GM23338 (cell line): ENCODE results near the gene INTS2.

ENCODE experiments used
- CREB1 ChIP-seq: fragments of 250-450 bp; sonication (Bioruptor Pico); IDR thresholded peaks from 2 replicates; pipeline ENCODE4 v1.5.0; 2020; ENCODE audit warnings: low read depth, mild to moderate bottlenecking, moderate library complexity
- ETS1 ChIP-seq: IDR thresholded peaks from 2 replicates; pipeline ENCODE4 v1.6.1; 2016; ENCODE audit warnings: antibody characterized with exemption
- EZH2 ChIP-seq: fragments of 200-600 bp; sonication (generic); IDR thresholded peaks from one replicate; pipeline ENCODE4 v1.8.0; 2017; ENCODE audit warnings: antibody characterized with exemption, mild to moderate bottlenecking, low read depth; ENCODE audit not compliant: unreplicated experiment
- EZH2phosphoT487 ChIP-seq: fragments of 200-600 bp; sonication (generic); IDR thresholded peaks from one replicate; pipeline ENCODE4 v1.8.1; 2018; ENCODE audit warnings: antibody characterized with exemption; ENCODE audit not compliant: unreplicated experiment
- JUNB ChIP-seq: IDR thresholded peaks from one replicate; pipeline ENCODE4 v1.6.1; 2016; ENCODE audit warnings: antibody characterized with exemption; ENCODE audit not compliant: unreplicated experiment
- POLR2AphosphoS5 ChIP-seq: IDR thresholded peaks from 2 replicates; pipeline ENCODE4 v1.6.1; 2016; ENCODE audit warnings: antibody characterized with exemption, low read depth
- REST ChIP-seq: IDR thresholded peaks from one replicate; pipeline ENCODE4 v1.6.1; 2018; ENCODE audit warnings: antibody characterized with exemption; ENCODE audit not compliant: unreplicated experiment
- STAT1 ChIP-seq: IDR thresholded peaks from one replicate; pipeline ENCODE4 v1.6.1; 2016; ENCODE audit warnings: antibody characterized with exemption; ENCODE audit not compliant: unreplicated experiment
- TF ChIP-seq, protein P1 (sequence below), 2 experiments: fragments of 200-600 bp in 1 of 2; sonication (generic) in 1 of 2; conservative IDR thresholded peaks; 2 replicates each; pipeline versions ENCODE4 v1.5.1 to v1.6.1; 2016 to 2017; ENCODE audit warnings: antibody characterized with exemption in 2 of 2, low read depth in 2 of 2, mild to moderate bottlenecking in 2 of 2, moderate library complexity in 1 of 2

GRCh38 chr17:61880589-61881102 is 47.1 kb downstream of the INTS2 start:
- TF ChIP-seq, protein P1, sequence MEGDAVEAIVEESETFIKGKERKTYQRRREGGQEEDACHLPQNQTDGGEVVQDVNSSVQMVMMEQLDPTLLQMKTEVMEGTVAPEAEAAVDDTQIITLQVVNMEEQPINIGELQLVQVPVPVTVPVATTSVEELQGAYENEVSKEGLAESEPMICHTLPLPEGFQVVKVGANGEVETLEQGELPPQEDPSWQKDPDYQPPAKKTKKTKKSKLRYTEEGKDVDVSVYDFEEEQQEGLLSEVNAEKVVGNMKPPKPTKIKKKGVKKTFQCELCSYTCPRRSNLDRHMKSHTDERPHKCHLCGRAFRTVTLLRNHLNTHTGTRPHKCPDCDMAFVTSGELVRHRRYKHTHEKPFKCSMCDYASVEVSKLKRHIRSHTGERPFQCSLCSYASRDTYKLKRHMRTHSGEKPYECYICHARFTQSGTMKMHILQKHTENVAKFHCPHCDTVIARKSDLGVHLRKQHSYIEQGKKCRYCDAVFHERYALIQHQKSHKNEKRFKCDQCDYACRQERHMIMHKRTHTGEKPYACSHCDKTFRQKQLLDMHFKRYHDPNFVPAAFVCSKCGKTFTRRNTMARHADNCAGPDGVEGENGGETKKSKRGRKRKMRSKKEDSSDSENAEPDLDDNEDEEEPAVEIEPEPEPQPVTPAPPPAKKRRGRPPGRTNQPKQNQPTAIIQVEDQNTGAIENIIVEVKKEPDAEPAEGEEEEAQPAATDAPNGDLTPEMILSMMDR (conservative IDR thresholded peaks at IDR 0.05; ENCODE audit: low read depth in 2 of 2), result no peak
- TF ChIP-seq POLR2AphosphoS5, result no peak
- no peak for TF ChIP-seq REST
- TF ChIP-seq EZH2phosphoT487, result no peak
- TF ChIP-seq ETS1, result no peak
- no peak for TF ChIP-seq EZH2
- TF ChIP-seq CREB1 (CRISPR knock-in tag), result no peak
- TF ChIP-seq STAT1, result no peak
- TF ChIP-seq JUNB, result no peak
